Body of pancreas (tissue), 4 donors: Measurements from ENCODE around the gene SSC5D. TPM values are rescaled to one million over a fixed set of nuclear protein-coding genes. Genes with fewer than 3 reads are reported as not detected.

Experiments used
- ATAC-seq: fragments of 150-250 bp; one replicate; pipeline ENCODE4 v1.9.1; 2016
- DNase-seq, 4 donors: peaks; one replicate each; pipeline ENCODE4 v3.0.0-alpha.2; 2019
- H3K27ac ChIP-seq, 4 donors: fragments of 200-600 bp; sonication (generic); 1 replicate in 3 of 4; 2 replicates in 1 of 4; pipeline versions ENCODE4 v1.5.1 to v1.6.1; 2016 to 2019; ENCODE audit warnings: mild to moderate bottlenecking in 1 of 4, mixed read lengths in 1 of 4, moderate library complexity in 1 of 4
- H3K27me3 ChIP-seq, 2 donors: fragments of 200-600 bp; sonication (generic); one replicate each; pipeline ENCODE4 v1.6.0; 2016; ENCODE audit warnings: mild to moderate bottlenecking in 1 of 2
- H3K36me3 ChIP-seq, 2 donors: fragments of 200-600 bp; sonication (generic); replicated peaks in 1 of 2; 2 replicates each; pipeline ENCODE4 v1.5.1; 2016; ENCODE audit warnings: low read depth in 2 of 2; ENCODE audit not compliant: insufficient read depth in 1 of 2
- H3K4me1 ChIP-seq: fragments of 200-600 bp; sonication (generic); one replicate; pipeline ENCODE4 v1.6.0; 2016
- H3K4me3 ChIP-seq, 2 donors: fragments of 200-600 bp; sonication (generic); 1 replicate in 1 of 2; 2 replicates in 1 of 2; pipeline ENCODE4 v1.5.1; 2016 to 2019
- H3K9me3 ChIP-seq, 3 donors: fragments of 200-600 bp; sonication (generic); 1 replicate in 2 of 3; 2 replicates in 1 of 3; pipeline ENCODE4 v1.5.1; 2016
- POLR2A ChIP-seq, 3 donors: fragments of 450-650 bp; IDR thresholded peaks; one replicate each; pipeline ENCODE4 v1.6.1; 2016; ENCODE audit warnings: antibody characterized with exemption in 3 of 3, mild to moderate bottlenecking in 2 of 3
- WGBS, 2 donors: methylation state at CpG; one replicate each; pipeline ENCODE4 v1.1.5; 2017; 5-methylcytosine and 5-hydroxymethylcytosine counted together
- intact Hi-C: fragments of 100-400 bp; cut with DNase I; formaldehyde crosslinking; loops from one replicate; pipeline ENCODE4 v1.15.1; 2023
- total RNA-seq, 2 donors: library from RNA; depleted of rRNA; stranded (reverse); fragments of >200 nt; gene quantifications; one replicate each; pipeline ENCODE4 v1.1.0, GENCODE V29; 2016
- TF ChIP-seq, protein P1 (sequence below), 7 experiments: fragments of 450-650 bp in 4 of 7; fragments of 200-600 bp in 3 of 7; sonication (generic) in 3 of 7; IDR thresholded peaks; one replicate each; pipeline ENCODE4 v1.5.1; 2016 to 2019; ENCODE audit warnings: antibody characterized with exemption in 7 of 7

Gene SSC5D
- total RNA-seq, 2 donors from 2014 or later: 2.6 to 3.3 TPM

DNA sequence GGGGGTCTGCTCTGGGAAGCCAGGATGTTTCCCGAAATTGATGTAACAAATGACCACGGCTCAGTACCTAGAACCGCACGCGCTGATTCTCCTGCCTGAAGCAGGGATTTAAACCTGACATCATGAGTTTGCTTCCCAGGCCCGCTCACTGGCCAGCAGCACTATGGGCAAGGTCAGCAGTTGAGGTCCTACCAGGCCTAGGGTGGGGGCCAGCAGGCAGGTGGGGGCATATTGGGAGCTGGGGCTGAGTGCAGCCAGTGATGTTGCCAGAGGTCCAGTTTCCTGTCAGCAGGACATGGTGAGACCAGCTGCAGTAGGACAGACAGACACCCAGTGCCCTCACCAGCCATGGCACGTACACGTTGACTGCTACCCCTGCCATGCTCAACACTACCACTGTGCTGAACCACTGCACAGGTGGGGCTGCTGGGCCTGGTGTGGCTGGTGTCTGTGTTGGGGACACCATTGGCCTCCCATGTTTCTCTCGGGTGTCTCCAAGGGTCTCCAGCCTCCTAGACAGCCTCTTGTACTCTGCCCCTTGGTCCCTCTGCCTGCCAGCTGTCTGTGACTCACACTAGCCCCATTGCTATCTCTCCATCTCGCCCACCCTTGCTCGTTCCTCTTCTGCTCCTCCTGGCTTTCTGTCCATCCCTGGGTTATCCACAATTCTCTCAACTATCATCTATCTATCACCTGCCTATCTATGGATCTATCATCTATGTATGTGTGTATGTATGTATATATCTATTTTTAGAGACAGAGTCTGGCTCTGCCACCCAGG, 22.6 kb upstream of the SSC5D start:
- no peak overlapping the region for H3K4me3 ChIP-seq
- WGBS, 2 donors: 73% methylated on average over 7 to 11 of the region's 11 CpGs
- DNase-seq: no peak

DNA sequence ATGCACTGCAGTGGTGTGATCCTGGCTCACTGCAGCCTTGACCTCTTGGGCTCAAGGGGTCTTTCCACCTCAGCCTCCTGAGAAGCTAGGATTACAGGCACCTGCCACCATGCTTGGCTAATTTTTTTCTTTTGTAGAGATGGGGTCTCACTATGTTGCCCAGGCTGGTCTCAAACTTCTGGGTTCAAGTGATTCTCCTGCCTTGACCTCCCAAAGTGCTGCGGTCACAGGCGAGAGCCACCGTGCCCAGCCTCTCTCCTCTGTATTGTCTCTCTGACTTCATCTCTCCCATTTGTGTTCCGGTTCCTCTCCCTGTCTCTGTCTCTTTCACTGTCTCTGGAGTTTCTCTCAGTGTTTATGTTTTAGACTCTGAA, 22.0 kb upstream of the SSC5D start:
- no peak overlapping the region for H3K4me3 ChIP-seq
- intact Hi-C loops: no loop called here
- no peak overlapping the region for H3K27ac ChIP-seq
- H3K27me3 ChIP-seq: no peaks in the 10 kb centered on the region
- TF ChIP-seq, protein P1, sequence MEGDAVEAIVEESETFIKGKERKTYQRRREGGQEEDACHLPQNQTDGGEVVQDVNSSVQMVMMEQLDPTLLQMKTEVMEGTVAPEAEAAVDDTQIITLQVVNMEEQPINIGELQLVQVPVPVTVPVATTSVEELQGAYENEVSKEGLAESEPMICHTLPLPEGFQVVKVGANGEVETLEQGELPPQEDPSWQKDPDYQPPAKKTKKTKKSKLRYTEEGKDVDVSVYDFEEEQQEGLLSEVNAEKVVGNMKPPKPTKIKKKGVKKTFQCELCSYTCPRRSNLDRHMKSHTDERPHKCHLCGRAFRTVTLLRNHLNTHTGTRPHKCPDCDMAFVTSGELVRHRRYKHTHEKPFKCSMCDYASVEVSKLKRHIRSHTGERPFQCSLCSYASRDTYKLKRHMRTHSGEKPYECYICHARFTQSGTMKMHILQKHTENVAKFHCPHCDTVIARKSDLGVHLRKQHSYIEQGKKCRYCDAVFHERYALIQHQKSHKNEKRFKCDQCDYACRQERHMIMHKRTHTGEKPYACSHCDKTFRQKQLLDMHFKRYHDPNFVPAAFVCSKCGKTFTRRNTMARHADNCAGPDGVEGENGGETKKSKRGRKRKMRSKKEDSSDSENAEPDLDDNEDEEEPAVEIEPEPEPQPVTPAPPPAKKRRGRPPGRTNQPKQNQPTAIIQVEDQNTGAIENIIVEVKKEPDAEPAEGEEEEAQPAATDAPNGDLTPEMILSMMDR (IDR thresholded peaks at IDR 0.05): no peak
- TF ChIP-seq POLR2A (IDR thresholded peaks at IDR 0.05): no peak
- no peaks in the 10 kb centered on the region for H3K36me3 ChIP-seq
- DNase-seq (no peak), ATAC-seq (no peak)
- 62 to 83% methylated on average over 4 of the region's 4 CpGs for WGBS, 2 donors
- peaks cover 20% of the 10 kb centered on the region for H3K4me1 ChIP-seq
- no peaks in the 10 kb centered on the region for H3K9me3 ChIP-seq

More for the DNA sequence above, 22.6 kb upstream of the SSC5D start:
- Histone ChIP-seq H3K27ac (no peak overlapping the region), H3K4me1 (peaks cover 26% of the 10 kb centered on the region), H3K36me3 (no peaks in the 10 kb centered on the region), H3K27me3 (no peaks in the 10 kb centered on the region), H3K9me3 (no peaks in the 10 kb centered on the region)
- intact Hi-C loops: no loop called here
- ATAC-seq: no peak
- TF ChIP-seq POLR2A (IDR thresholded peaks at IDR 0.05): no peak
- TF ChIP-seq, protein P1 (IDR thresholded peaks at IDR 0.05): no peak

DNA sequence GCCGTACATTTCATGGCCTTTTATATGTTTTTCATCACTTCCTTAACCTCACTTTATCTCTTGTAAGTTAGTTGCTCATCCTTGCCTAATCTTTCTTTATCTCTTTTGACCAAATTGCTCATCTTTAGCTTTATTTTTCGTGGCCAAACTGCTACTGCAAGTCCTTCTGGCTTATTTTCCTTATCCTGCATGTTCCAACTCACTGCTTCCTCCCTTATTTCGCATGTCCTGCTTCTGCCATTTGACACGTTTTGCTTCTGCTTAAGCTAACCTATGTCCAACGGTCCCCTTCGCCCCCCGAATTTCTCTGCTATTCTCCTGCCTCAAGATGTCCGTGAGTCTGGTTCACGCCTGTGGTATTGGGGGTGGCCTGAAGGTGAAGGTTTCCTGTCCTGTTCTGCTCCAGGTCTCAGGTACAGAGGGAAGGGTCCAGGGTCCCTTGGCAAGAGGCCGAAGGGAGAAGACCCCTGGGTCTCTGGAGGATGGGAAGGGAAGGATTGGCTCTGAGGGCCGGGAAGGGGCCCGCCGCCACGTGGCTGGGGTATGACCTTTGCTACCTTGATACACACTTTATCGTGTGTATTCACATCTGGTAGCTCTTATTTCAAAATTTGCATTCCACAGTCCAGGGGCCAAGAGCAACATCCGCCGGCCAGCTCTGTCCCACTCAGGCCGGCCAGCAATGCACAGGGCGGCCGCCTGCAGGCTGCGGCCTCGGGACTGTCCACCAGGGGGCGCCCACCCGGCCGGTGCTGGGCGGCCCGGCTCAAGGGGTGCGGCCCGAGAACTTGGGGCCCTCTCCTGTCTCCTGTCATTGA, 20.8 kb upstream of the SSC5D start:
- WGBS, 2 donors: 24 to 46% methylated on average over 15 to 29 of the region's 29 CpGs
- intact Hi-C loops: no loop called here
- H3K27ac ChIP-seq: no peak overlapping the region

DNA sequence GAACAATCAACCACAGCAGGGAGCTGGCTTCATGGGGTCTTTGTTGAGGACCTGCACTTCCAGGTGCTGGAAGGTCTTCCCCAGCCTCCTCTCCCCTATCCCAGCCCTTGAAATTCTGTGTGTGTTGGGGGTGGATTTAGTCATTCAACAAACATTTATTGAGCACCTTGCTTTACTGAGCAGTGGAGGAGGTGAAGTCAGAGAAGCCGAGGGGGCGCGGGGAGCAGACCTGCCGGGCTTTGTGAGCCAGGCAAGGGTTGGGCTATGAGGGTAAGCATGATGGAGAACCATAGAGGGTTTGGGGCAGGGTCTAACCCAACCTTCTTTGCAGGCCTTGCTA, 20.2 kb upstream of the SSC5D start:
- Histone ChIP-seq H3K27ac (no peak overlapping the region), H3K4me1 (peaks cover 9% of the 10 kb centered on the region), H3K4me3 (no peak overlapping the region), H3K27me3 (no peaks in the 10 kb centered on the region), H3K36me3 (no peaks in the 10 kb centered on the region), H3K9me3 (no peaks in the 10 kb centered on the region)
- intact Hi-C loops: no loop called here
- no peak for TF ChIP-seq POLR2A (IDR thresholded peaks at IDR 0.05)
- TF ChIP-seq, protein P1 (IDR thresholded peaks at IDR 0.05): peak in 1 of 7 experiments; percentile 5
- ATAC-seq (peak; percentile 9), DNase-seq (no peak)
- WGBS, 2 donors: 12 to 40% methylated on average over 1 to 4 of the region's 4 CpGs

More for the DNA sequence above, 20.8 kb upstream of the SSC5D start:
- Histone ChIP-seq H3K27me3 (no peaks in the 10 kb centered on the region), H3K9me3 (no peaks in the 10 kb centered on the region), H3K4me3 (no peak overlapping the region), H3K4me1 (peaks cover 14% of the 10 kb centered on the region), H3K36me3 (no peaks in the 10 kb centered on the region)
- peak; percentile 85 for ATAC-seq
- peak; percentile 59 to 72 (median 64) for DNase-seq
- TF ChIP-seq, protein P1 (IDR thresholded peaks at IDR 0.05): peak; percentile 81 to 100 (median 87)
- TF ChIP-seq POLR2A (IDR thresholded peaks at IDR 0.05): no peak
